Neural progenitor cell (in vitro differentiated cells): ENCODE measurements around the gene NDNF.

Experiments used
- CTCF ChIP-seq: fragments of 200-600 bp; sonication (generic); IDR thresholded peaks from 2 replicates; pipeline ENCODE4 v1.5.1; 2017; ENCODE audit warnings: antibody characterized with exemption, mild to moderate bottlenecking
- EZH2 ChIP-seq: fragments of 200-600 bp; sonication (generic); IDR thresholded peaks from 2 replicates; pipeline ENCODE4 v1.6.1; 2017; ENCODE audit warnings: antibody characterized with exemption, mild to moderate bottlenecking, moderate library complexity
- EZH2phosphoT487 ChIP-seq: fragments of 200-600 bp; sonication (generic); IDR thresholded peaks from 2 replicates; pipeline ENCODE4 v1.6.1; 2017; ENCODE audit warnings: antibody characterized with exemption

- no peak for TF ChIP-seq CTCF
- TF ChIP-seq EZH2: no peak
- TF ChIP-seq EZH2phosphoT487: no peak
Observed at GRCh38 chr4:121030711-121031110, 41.6 kb downstream of the NDNF start.
